ENCODE measurements around the gene CACNA2D3. TPM values are rescaled to one million over a fixed set of nuclear protein-coding genes. Genes with fewer than 3 reads are reported as not detected.

The CACNA2D3 gene
- total RNA-seq, 1 experiment from 2014 or later: not detected

GRCh38 chr3:54127499-54128056 is 5.2 kb downstream of the CACNA2D3 start:
- no peak for DNase-seq (ENCODE audit: low spot score)

GRCh38 chr3:54131026-54131605 is 8.8 kb downstream of the CACNA2D3 start:
- DNase-seq (ENCODE audit: low spot score): no peak

GRCh38 chr3:54131890-54132289 is 9.5 kb downstream of the CACNA2D3 start:
- no peak for DNase-seq (ENCODE audit: low spot score)

- no peak for DNase-seq (ENCODE audit: low spot score)
Measured at GRCh38 chr3:54132685-54133084, 10.3 kb downstream of the CACNA2D3 start.

- no peak for DNase-seq (ENCODE audit: low spot score)
Measured at GRCh38 chr3:54133196-54133595, 10.8 kb downstream of the CACNA2D3 start.

- no peak for DNase-seq (ENCODE audit: low spot score)
Measured at GRCh38 chr3:54134155-54134554, 11.8 kb downstream of the CACNA2D3 start.

- no peak for DNase-seq (ENCODE audit: low spot score)
Measured at GRCh38 chr3:54134713-54135112, 12.4 kb downstream of the CACNA2D3 start.

GRCh38 chr3:54137311-54137710 is 15.0 kb downstream of the CACNA2D3 start:
- no peak for DNase-seq (ENCODE audit: low spot score)

GRCh38 chr3:54138937-54139547 is 16.7 kb downstream of the CACNA2D3 start:
- no peak for DNase-seq (ENCODE audit: low spot score)

GRCh38 chr3:54139630-54140029 is 17.3 kb downstream of the CACNA2D3 start:
- no peak for DNase-seq (ENCODE audit: low spot score)

GRCh38 chr3:54144284-54144683 is 21.9 kb downstream of the CACNA2D3 start:
- DNase-seq (ENCODE audit: low spot score): no peak

- peak; percentile 55 for DNase-seq (ENCODE audit: low spot score)
Measured at GRCh38 chr3:54146506-54147239, 24.3 kb downstream of the CACNA2D3 start.

GRCh38 chr3:54150864-54151467 is 28.6 kb downstream of the CACNA2D3 start:
- no peak for DNase-seq (ENCODE audit: low spot score)

GRCh38 chr3:54153477-54153876 is 31.1 kb downstream of the CACNA2D3 start:
- no peak for DNase-seq (ENCODE audit: low spot score)

GRCh38 chr3:54157860-54158259 is 35.5 kb downstream of the CACNA2D3 start:
- no peak for DNase-seq (ENCODE audit: low spot score)

- DNase-seq (ENCODE audit: low spot score): no peak
Measured at GRCh38 chr3:54159917-54160316, 37.6 kb downstream of the CACNA2D3 start.

GRCh38 chr3:54163441-54163840 is 41.1 kb downstream of the CACNA2D3 start:
- no peak for DNase-seq (ENCODE audit: low spot score)

- no peak for DNase-seq (ENCODE audit: low spot score)
Measured at GRCh38 chr3:54164192-54164975, 42.0 kb downstream of the CACNA2D3 start.

GRCh38 chr3:54165865-54166264 is 43.5 kb downstream of the CACNA2D3 start:
- DNase-seq (ENCODE audit: low spot score): no peak

GRCh38 chr3:54167999-54168398 is 45.6 kb downstream of the CACNA2D3 start:
- DNase-seq (ENCODE audit: low spot score): no peak

- DNase-seq (ENCODE audit: low spot score): no peak
Measured at GRCh38 chr3:54168451-54168850, 46.1 kb downstream of the CACNA2D3 start.

All from HT-29 (cell line).